ENCODE data around the gene BAAT. TPM values are rescaled to one million over a fixed set of nuclear protein-coding genes. Genes with fewer than 3 reads are reported as not detected.
A peak's percentile ranks its signal among the peaks of the same experiment; 100 is the strongest.

Gene BAAT
- total and polyA plus RNA-seq, 2 of the 13 experiments (the other 11 are each of a cell fraction or from before 2014, with no cell fraction given): 0.71 to 7.9 TPM

GRCh38 chr9:101387871-101388506, 3.2 kb upstream of the BAAT start (continued):
- TF ChIP-seq THRA (CRISPR knock-in tag; IDR thresholded peaks at IDR 0.05; ENCODE audit: borderline replicate concordance): no peak
- TF ChIP-seq ZNF678 (CRISPR knock-in tag; IDR thresholded peaks at IDR 0.05): no peak
- TF ChIP-seq PATZ1 (CRISPR knock-in tag; IDR thresholded peaks at IDR 0.05): peak; percentile 22; the same call in 1 of the 2 replicates
- TF ChIP-seq SSRP1 (CRISPR knock-in tag; IDR thresholded peaks at IDR 0.05): 0 out of 2 replicates have a peak, but pooled peaks have one; percentile 76
- no peak for TF ChIP-seq MEIS2 (CRISPR knock-in tag; IDR thresholded peaks at IDR 0.05)
- no peak for TF ChIP-seq ZNF646 (CRISPR knock-in tag; IDR thresholded peaks at IDR 0.05)
- peak; percentile 4; the same call in 1 of the 2 replicates for TF ChIP-seq NR2F6 (IDR thresholded peaks at IDR 0.05)
- no peak; the same call in 1 of the 2 replicates for TF ChIP-seq NR2F6 (CRISPR knock-in tag; IDR thresholded peaks at IDR 0.05)
- TF ChIP-seq ZNF720 (CRISPR knock-in tag; IDR thresholded peaks at IDR 0.05): no peak
- TF ChIP-seq RERE (CRISPR knock-in tag; IDR thresholded peaks at IDR 0.05; ENCODE audit: low read depth): no peak
- no peak for TF ChIP-seq ZFP82 (CRISPR knock-in tag; IDR thresholded peaks at IDR 0.05; ENCODE audit: borderline replicate concordance)
- TF ChIP-seq SNAPC5 (CRISPR knock-in tag; IDR thresholded peaks at IDR 0.05; ENCODE audit: borderline replicate concordance): no peak
- no peak for TF ChIP-seq ESRRA (CRISPR knock-in tag; IDR thresholded peaks at IDR 0.05; ENCODE audit: low read depth)
- peak; percentile 41; the same call in 1 of the 2 replicates for TF ChIP-seq BCL6 (CRISPR knock-in tag; IDR thresholded peaks at IDR 0.05)

Measured in HepG2 (cell line).